Endodermal cell (in vitro differentiated cells): ENCODE results near the gene ATN1. TPM values are rescaled to one million over a fixed set of nuclear protein-coding genes. Genes with fewer than 3 reads are reported as not detected.
A peak's percentile ranks its signal among the peaks of the same experiment; 100 is the strongest.
"Not testable (repeated sequence)": the region's sequence is repeated elsewhere in the genome, so short reads cannot be mapped to it uniquely, and the experiment has no call there.

ENCODE experiments used
- DNase-seq: peaks from one replicate; pipeline ENCODE4 v3.0.0-alpha.2; 2017
- H3K27ac ChIP-seq: 2 replicates; pipeline ENCODE4 v1.5.1; 2013; ENCODE audit warnings: mild to moderate bottlenecking, low read depth, low read length, moderate library complexity
- H3K27me3 ChIP-seq: 2 replicates; pipeline ENCODE4 v1.6.1; 2013; ENCODE audit warnings: mild to moderate bottlenecking, low read length, moderate library complexity; ENCODE audit not compliant: insufficient read depth, control insufficient read depth, poor library complexity, severe bottlenecking
- H3K36me3 ChIP-seq: 2 replicates; pipeline ENCODE4 v1.7.0; 2013; ENCODE audit warnings: mild to moderate bottlenecking, low read length, moderate library complexity; ENCODE audit not compliant: control insufficient read depth, insufficient read depth
- H3K4me1 ChIP-seq: one replicate; pipeline ENCODE4 v1.7.0; 2013; ENCODE audit warnings: low read length; ENCODE audit not compliant: control insufficient read depth, insufficient read depth
- H3K4me3 ChIP-seq: 2 replicates; pipeline ENCODE4 v1.5.1; 2013; ENCODE audit warnings: mild to moderate bottlenecking, low read length, moderate library complexity
- H3K9ac ChIP-seq: 2 replicates; pipeline ENCODE4 v1.6.1; 2013; ENCODE audit warnings: mild to moderate bottlenecking, low read length, moderate library complexity; ENCODE audit not compliant: poor library complexity, severe bottlenecking; ENCODE audit errors: extremely low read depth
- H3K9me3 ChIP-seq: 2 replicates; pipeline ENCODE4 v1.6.1; 2013; ENCODE audit warnings: mild to moderate bottlenecking, low read length, moderate library complexity; ENCODE audit not compliant: control insufficient read depth
- H3K27ac Mint-ChIP-seq: 2 replicates; pipeline ENCODE4 v1.8.0; 2020; ENCODE audit warnings: mixed read lengths
- H3K27me3 Mint-ChIP-seq: 2 replicates; pipeline ENCODE4 v1.8.0; 2021; ENCODE audit warnings: mild to moderate bottlenecking, mixed read lengths; ENCODE audit not compliant: insufficient read depth
- H3K36me3 Mint-ChIP-seq: 2 replicates; pipeline ENCODE4 v1.8.0; 2020; ENCODE audit warnings: low read depth, mixed read lengths
- H3K4me1 Mint-ChIP-seq: 2 replicates; pipeline ENCODE4 v1.8.0; 2020; ENCODE audit warnings: mixed read lengths
- H3K4me3 Mint-ChIP-seq: 2 replicates; pipeline ENCODE4 v1.8.0; 2020; ENCODE audit warnings: mild to moderate bottlenecking, moderate library complexity, mixed read lengths
- H3K9me3 Mint-ChIP-seq: 2 replicates; pipeline ENCODE4 v1.8.0; 2020; ENCODE audit warnings: mild to moderate bottlenecking, mixed read lengths
- WGBS, 2 experiments: methylation state at CpG; one replicate each; pipeline versions ENCODE4 v1.1.5 to v1.1.7; 2013; ENCODE audit warnings: missing lambda C conversion rate in 2 of 2, mixed read lengths in 1 of 2; ENCODE audit not compliant: insufficient coverage in 1 of 2, insufficient read length in 1 of 2; 5-methylcytosine and 5-hydroxymethylcytosine counted together
- total RNA-seq, 2 donors: library from RNA; stranded (reverse); fragmentation: NEBNext Ultra II Directional in 1 of 2; extraction: Animal tissue kit (Norgen Biotek cat#: 25700) in 1 of 2; gene quantifications; 2 replicates in 1 of 2; 3 replicates in 1 of 2; pipeline ENCODE4 v1.2.1, GENCODE V29; 2021
- TF ChIP-seq, protein P1 (sequence below): fragments of 200-600 bp; sonication (generic); conservative IDR thresholded peaks from 2 replicates; pipeline ENCODE4 v1.5.0; 2021; ENCODE audit warnings: antibody characterized with exemption, mild to moderate bottlenecking

Gene ATN1
- total RNA-seq, 2 donors from 2014 or later = 111 to 244 TPM

DNA sequence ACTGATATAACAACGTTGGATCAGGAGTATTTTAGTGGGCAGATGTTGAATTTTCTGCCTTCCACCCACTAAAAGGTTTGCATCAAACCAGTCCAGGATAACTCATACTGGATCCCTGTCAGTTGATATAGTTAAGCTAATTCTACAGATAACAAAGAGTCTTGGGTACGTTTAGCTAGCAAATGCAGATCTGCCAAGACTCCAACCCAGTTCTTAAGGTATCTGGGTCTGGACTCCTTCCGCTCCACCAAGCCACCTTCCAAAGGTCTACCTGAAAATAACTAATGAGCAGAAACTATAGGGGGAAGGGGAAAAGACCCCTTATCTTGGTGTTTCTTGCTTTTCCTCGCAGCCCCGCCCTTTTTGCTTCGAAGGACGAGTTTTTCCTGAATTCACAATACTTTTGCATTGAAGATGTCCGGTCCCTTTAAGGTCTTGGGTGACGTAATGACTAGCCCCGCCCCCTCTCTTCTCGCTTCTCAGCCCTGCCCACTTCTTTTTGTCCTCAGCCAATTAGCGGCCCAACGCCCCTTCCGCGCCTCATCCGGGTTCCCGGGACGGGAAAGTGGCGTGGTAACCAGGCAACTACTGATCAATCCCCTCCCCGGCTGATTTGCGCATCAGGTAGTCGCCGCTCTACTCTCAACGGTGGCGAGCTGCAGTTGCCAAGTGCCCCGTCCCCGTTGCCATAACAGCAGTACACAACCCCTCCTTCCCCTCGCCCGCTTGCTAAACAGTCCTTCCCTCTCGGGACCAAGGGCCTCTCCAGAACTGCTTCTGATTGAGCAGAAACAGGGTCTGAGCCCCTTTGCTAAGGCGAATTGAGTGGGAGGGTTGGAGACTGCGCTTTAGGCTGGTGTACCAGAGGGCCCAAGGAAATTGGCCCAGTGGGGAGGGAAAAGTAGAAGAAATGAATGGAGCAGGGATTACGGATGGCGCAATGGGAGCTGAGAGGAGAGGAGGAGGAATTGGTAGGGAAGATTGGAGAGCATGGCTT is 23.2 kb upstream of the ATN1 start, which contains the start of gene LRRC23:
Gene LRRC23, plus strand, starts transcription at position 543 of the 997 bp plus-strand sequence. CDS start 812 bp downstream, outside the sequence.
- H3K9ac ChIP-seq = peak within 1 kb of the TSS; percentile 91
- no peak within 1 kb of the TSS for H3K27ac Mint-ChIP-seq
- peak within 1 kb of the TSS; percentile 91 for H3K4me3 ChIP-seq
- H3K27me3 ChIP-seq = no peaks in the 10 kb centered on the region
- no peaks in the 10 kb centered on the region for H3K9me3 ChIP-seq
- H3K27me3 Mint-ChIP-seq = peaks cover 3% of the 10 kb centered on the region
- no peaks in the 10 kb centered on the region for H3K36me3 ChIP-seq
- DNase-seq = peak; percentile 100
- peaks cover 7% of the 10 kb centered on the region for H3K4me1 ChIP-seq
- H3K9me3 Mint-ChIP-seq = no peaks in the 10 kb centered on the region
- no peak within 1 kb of the TSS for H3K4me3 Mint-ChIP-seq
- H3K36me3 Mint-ChIP-seq = no peaks in the 10 kb centered on the region
- 9 to 10% methylated on average over 29 to 34 of the region's 34 CpGs for WGBS, 2 experiments
- TF ChIP-seq, protein P1, sequence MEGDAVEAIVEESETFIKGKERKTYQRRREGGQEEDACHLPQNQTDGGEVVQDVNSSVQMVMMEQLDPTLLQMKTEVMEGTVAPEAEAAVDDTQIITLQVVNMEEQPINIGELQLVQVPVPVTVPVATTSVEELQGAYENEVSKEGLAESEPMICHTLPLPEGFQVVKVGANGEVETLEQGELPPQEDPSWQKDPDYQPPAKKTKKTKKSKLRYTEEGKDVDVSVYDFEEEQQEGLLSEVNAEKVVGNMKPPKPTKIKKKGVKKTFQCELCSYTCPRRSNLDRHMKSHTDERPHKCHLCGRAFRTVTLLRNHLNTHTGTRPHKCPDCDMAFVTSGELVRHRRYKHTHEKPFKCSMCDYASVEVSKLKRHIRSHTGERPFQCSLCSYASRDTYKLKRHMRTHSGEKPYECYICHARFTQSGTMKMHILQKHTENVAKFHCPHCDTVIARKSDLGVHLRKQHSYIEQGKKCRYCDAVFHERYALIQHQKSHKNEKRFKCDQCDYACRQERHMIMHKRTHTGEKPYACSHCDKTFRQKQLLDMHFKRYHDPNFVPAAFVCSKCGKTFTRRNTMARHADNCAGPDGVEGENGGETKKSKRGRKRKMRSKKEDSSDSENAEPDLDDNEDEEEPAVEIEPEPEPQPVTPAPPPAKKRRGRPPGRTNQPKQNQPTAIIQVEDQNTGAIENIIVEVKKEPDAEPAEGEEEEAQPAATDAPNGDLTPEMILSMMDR = no peak
- peak within 1 kb of the TSS; percentile 96 for H3K27ac ChIP-seq
- H3K4me1 Mint-ChIP-seq = peaks cover 13% of the 10 kb centered on the region

DNA sequence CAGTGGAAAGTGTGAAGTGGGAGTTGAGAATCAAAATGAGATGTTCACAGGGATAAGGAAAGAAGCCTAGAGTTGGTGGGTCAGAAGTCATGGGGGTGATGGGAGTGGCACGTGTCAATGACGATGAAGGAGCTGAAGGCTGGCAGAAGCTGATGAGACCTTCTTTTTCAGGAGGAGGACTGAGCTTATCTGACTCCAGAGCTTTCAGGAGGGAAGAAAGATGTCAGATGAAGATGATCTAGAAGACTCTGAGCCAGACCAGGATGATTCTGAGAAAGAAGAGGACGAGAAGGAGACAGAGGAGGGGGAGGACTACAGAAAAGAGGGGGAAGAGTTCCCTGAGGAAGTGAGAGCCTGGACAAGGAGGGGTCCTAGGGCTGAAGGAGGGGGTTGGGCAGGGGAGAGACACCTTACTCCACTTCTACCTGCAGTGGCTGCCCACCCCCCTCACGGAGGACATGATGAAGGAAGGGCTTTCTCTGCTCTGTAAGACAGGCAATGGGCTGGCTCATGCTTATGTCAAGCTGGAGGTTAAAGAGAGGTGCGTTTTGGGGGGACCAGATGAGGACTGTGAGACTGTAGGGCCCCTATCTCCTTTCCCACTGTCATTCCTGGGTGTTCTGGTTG is 22.2 kb upstream of the ATN1 start:
- peaks cover 7% of the 10 kb centered on the region for H3K4me1 ChIP-seq
- H3K4me3 Mint-ChIP-seq = no peak overlapping the region
- H3K4me1 Mint-ChIP-seq = peaks cover 13% of the 10 kb centered on the region
- TF ChIP-seq, protein P1 = no peak
- H3K36me3 Mint-ChIP-seq = no peaks in the 10 kb centered on the region
- H3K4me3 ChIP-seq = peak overlapping the region; percentile 91
- WGBS, 2 experiments = 71 to 92% methylated on average over 2 to 5 of the region's 5 CpGs
- peak overlapping the region; percentile 96 for H3K27ac ChIP-seq
- no peaks in the 10 kb centered on the region for H3K9me3 ChIP-seq
- H3K9ac ChIP-seq = peak overlapping the region; percentile 91
- H3K27me3 ChIP-seq = no peaks in the 10 kb centered on the region
- peaks cover 11% of the 10 kb centered on the region for H3K27me3 Mint-ChIP-seq
- no peaks in the 10 kb centered on the region for H3K36me3 ChIP-seq
- H3K27ac Mint-ChIP-seq = no peak overlapping the region
- DNase-seq = no peak
- no peaks in the 10 kb centered on the region for H3K9me3 Mint-ChIP-seq

DNA sequence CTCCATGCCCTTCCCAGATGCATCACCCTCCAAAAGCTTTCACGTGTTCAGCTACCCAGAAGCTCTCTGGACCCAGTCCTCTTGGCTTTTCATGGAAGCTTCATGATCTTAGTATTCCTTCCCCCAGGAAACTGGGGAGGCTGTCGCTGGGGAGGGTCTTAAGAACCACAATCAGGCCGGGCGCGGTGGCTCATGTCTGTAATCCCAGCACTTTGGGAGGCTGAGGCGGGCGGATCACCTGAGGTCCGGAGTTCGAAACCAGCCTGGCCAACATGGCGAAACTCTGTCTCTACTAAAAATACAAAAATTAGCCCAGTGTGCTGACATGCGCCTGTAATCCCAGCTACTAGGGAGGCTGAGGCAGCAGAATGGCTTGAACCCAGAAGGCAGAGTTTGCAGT is 19.6 kb upstream of the ATN1 start:
- peaks cover 36% of the 10 kb centered on the region for H3K27me3 Mint-ChIP-seq
- WGBS, 2 experiments = 94 to 95% methylated on average over 10 to 11 of the region's 11 CpGs
- H3K27me3 ChIP-seq, H3K4me3 ChIP-seq, H3K36me3 Mint-ChIP-seq, H3K9me3 ChIP-seq, H3K4me1 ChIP-seq, H3K9ac ChIP-seq, H3K27ac Mint-ChIP-seq, H3K4me3 Mint-ChIP-seq, H3K9me3 Mint-ChIP-seq, DNase-seq, H3K36me3 ChIP-seq, H3K27ac ChIP-seq: not testable (repeated sequence)
- H3K4me1 Mint-ChIP-seq = peaks cover 14% of the 10 kb centered on the region
